Keratinocyte (primary cell): ENCODE data around the gene ZFAND6. TPM values are rescaled to one million over a fixed set of nuclear protein-coding genes. Genes with fewer than 3 reads are reported as not detected.
"Not testable (repeated sequence)": the region's sequence is repeated elsewhere in the genome, so short reads cannot be mapped to it uniquely, and the experiment has no call there.

ENCODE experiments used
- DNase-seq: peaks from one replicate; pipeline ENCODE4 v3.0.0-alpha.2; 2011; ENCODE audit warnings: low read depth, missing footprints, low spot score
- FAIRE-seq: peaks from 2 replicates; lab custom pipeline; 2011; peaks lifted over from hg19 to GRCh38; lab: Jason Lieb, UNC
- H2AFZ ChIP-seq: 2 replicates; pipeline ENCODE4 v1.6.0; 2012; ENCODE audit warnings: low read length, control low read depth, inconsistent platforms; ENCODE audit not compliant: control insufficient read depth
- H3K27ac ChIP-seq: 2 replicates; pipeline ENCODE4 v1.5.1; 2011; ENCODE audit warnings: low read length; ENCODE audit not compliant: control insufficient read depth, insufficient read depth
- H3K27me3 ChIP-seq: 3 replicates; pipeline ENCODE4 v1.6.0; 2011; ENCODE audit warnings: low read length; ENCODE audit not compliant: control insufficient read depth, insufficient read depth; ENCODE audit errors: extremely low read depth
- H3K36me3 ChIP-seq, 2 experiments: 2 replicates in 1 of 2; 3 replicates in 1 of 2; pipeline ENCODE4 v1.5.1; 2011; ENCODE audit warnings: low read length in 2 of 2, mild to moderate bottlenecking in 1 of 2; ENCODE audit not compliant: control insufficient read depth in 2 of 2, insufficient read depth in 2 of 2; ENCODE audit errors: extremely low read depth in 1 of 2
- H3K4me1 ChIP-seq: 3 replicates; pipeline ENCODE4 v1.5.1; 2011; ENCODE audit warnings: low read length; ENCODE audit not compliant: control insufficient read depth, insufficient read depth; ENCODE audit errors: extremely low read depth
- H3K4me2 ChIP-seq: 3 replicates; pipeline ENCODE4 v1.6.0; 2011; ENCODE audit warnings: low read depth, low read length; ENCODE audit not compliant: control insufficient read depth, insufficient read depth; ENCODE audit errors: extremely low read depth
- H3K4me3 ChIP-seq, 3 experiments: fragments of 200-600 bp in 1 of 3; sonication (generic) in 1 of 3; 2 replicates in 2 of 3; 3 replicates in 1 of 3; pipeline ENCODE4 v1.5.1; 2011 to 2016; ENCODE audit warnings: low read length in 3 of 3, mild to moderate bottlenecking in 3 of 3, control low read depth in 2 of 3, inconsistent platforms in 1 of 3, low read depth in 1 of 3, mixed read lengths in 1 of 3, mixed run types in 1 of 3, moderate library complexity in 1 of 3; ENCODE audit not compliant: control insufficient read depth in 2 of 3, insufficient read depth in 2 of 3; ENCODE audit errors: extremely low read depth in 1 of 3
- H3K79me2 ChIP-seq: 2 replicates; pipeline ENCODE4 v1.6.0; 2012; ENCODE audit warnings: low read length; ENCODE audit not compliant: control insufficient read depth, insufficient read depth
- H3K9ac ChIP-seq: 3 replicates; pipeline ENCODE4 v1.6.0; 2011; ENCODE audit warnings: low read length; ENCODE audit not compliant: control insufficient read depth, insufficient read depth; ENCODE audit errors: extremely low read depth
- H3K9me1 ChIP-seq: 3 replicates; pipeline ENCODE4 v1.6.0; 2011; ENCODE audit warnings: low read length; ENCODE audit not compliant: control insufficient read depth, insufficient read depth; ENCODE audit errors: extremely low read depth
- H3K9me3 ChIP-seq: 2 replicates; pipeline ENCODE4 v1.5.1; 2012; ENCODE audit warnings: low read depth, low read length; ENCODE audit not compliant: control insufficient read depth
- H4K20me1 ChIP-seq: 3 replicates; pipeline ENCODE4 v1.6.0; 2011; ENCODE audit warnings: low read length; ENCODE audit not compliant: control insufficient read depth, insufficient read depth; ENCODE audit errors: extremely low read depth
- CTCF ChIP-seq, 3 experiments: IDR thresholded peaks in 1 of 3; conservative IDR thresholded peaks in 1 of 3; optimal IDR thresholded peaks in 1 of 3; 2 replicates in 2 of 3; 3 replicates in 1 of 3; pipeline versions ENCODE3 to v1.5.1; 2011; ENCODE audit warnings: low read length in 3 of 3, mild to moderate bottlenecking in 3 of 3, moderate library complexity in 2 of 3, control low read depth in 1 of 3, inconsistent platforms in 1 of 3; ENCODE audit not compliant: insufficient read depth in 2 of 3; ENCODE audit errors: extremely low read depth in 1 of 3
- EZH2 ChIP-seq: IDR thresholded peaks from one replicate; pipeline ENCODE4 v1.6.1; 2012; ENCODE audit warnings: inconsistent platforms, mild to moderate bottlenecking, low read length, moderate library complexity
- dilution Hi-C: fragments of 300-500 bp; cut with MboI; formaldehyde crosslinking; loops from one replicate; pipeline ENCODE4 v1.7.0; 2020; ENCODE audit warnings: low sequenced_read_pairs; ENCODE audit not compliant: extremely low pct_ligation_motif_present
- polyA plus RNA-seq, 5 experiments: library from polyadenylated mRNA; depleted of rRNA in 3 of 5; stranded (reverse) in 3 of 5; stranded (forward) in 1 of 5; unstranded in 1 of 5; fragments of >200 nt; gene quantifications; 1 replicate in 1 of 5; 2 replicates in 3 of 5; 3 replicates in 1 of 5; pipeline versions ENCODE4 v1.2.1 to v1.2.3, GENCODE V29; 2011 to 2012; ENCODE audit warnings: missing spikeins in 2 of 5, low read depth in 1 of 5, low replicate concordance in 1 of 5

Gene ZFAND6
- polyA plus RNA-seq, 1 donor (not counting 4 experiments of a cell fraction or from before 2014, with no cell fraction given) = 142 TPM

GRCh38 chr15:80011596-80011995 is 47.9 kb upstream of the ZFAND6 start:
- Histone ChIP-seq H3K4me1 (peaks cover 11% of the 10 kb centered on the region), H3K9me1 (no peaks in the 10 kb centered on the region), H3K9me3 (no peaks in the 10 kb centered on the region), H3K27ac (no peak overlapping the region), H3K9ac (no peak overlapping the region), H2AFZ (no peak overlapping the region), H3K4me3 (no peak overlapping the region), H4K20me1 (no peaks in the 10 kb centered on the region), H3K4me2 (no peak overlapping the region), H3K79me2 (no peaks in the 10 kb centered on the region), H3K36me3 (no peaks in the 10 kb centered on the region), H3K27me3 (no peaks in the 10 kb centered on the region)
- FAIRE-seq (no peak), DNase-seq (no peak)
- dilution Hi-C loops = no loop called here
- no peak for TF ChIP-seq CTCF (optimal IDR thresholded peaks at IDR 0.05 in 1 of 3, IDR thresholded peaks at IDR 0.05 in 1 of 3, conservative IDR thresholded peaks at IDR 0.05 in 1 of 3; ENCODE audit: extremely low read depth in 1 of 3, insufficient read depth in 2 of 3, low read length in 3 of 3)
- no peak for TF ChIP-seq EZH2

DNA sequence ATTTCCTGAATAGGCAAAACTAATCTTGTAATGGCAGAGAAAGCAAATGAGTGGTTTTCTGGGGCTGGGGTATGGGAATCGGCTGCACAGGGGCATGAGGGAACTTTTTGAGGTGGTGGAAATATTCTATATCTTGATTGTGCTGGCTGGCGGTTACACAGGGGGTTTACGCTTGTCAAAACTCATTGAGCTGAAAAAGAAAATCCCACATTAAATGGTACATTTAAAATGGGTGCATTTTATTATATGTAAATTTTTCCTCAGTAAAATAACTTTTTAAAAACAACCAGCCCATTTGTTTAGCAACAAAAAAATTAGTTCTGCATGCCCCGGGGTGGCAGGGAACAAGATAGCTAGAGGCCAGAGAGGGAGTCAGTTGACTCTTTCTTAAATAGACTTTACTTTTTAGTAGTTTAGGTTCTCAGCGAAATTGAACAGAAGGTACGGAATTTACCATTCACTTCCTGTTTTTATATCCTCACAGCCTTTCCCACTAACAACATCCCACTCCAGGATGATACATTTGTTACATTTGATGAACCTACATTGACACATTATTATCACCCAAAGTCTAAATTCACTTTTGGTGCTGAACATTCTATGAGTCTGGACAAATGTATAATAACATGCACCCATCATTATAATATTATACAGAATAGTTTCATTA is 47.3 kb upstream of the ZFAND6 start:
- FAIRE-seq = no peak
- Histone ChIP-seq H3K79me2 (no peaks in the 10 kb centered on the region), H3K27me3 (no peaks in the 10 kb centered on the region), H2AFZ (no peak overlapping the region), H3K4me3 (no peak overlapping the region), H3K4me1 (peaks cover 11% of the 10 kb centered on the region), H3K4me2 (no peak overlapping the region), H3K9ac (no peak overlapping the region), H3K36me3 (no peaks in the 10 kb centered on the region), H3K9me3 (no peaks in the 10 kb centered on the region), H3K9me1 (no peaks in the 10 kb centered on the region), H4K20me1 (no peaks in the 10 kb centered on the region), H3K27ac (no peak overlapping the region)
- dilution Hi-C loops = no loop called here
- DNase-seq = no peak
- TF ChIP-seq CTCF (optimal IDR thresholded peaks at IDR 0.05 in 1 of 3, IDR thresholded peaks at IDR 0.05 in 1 of 3, conservative IDR thresholded peaks at IDR 0.05 in 1 of 3; ENCODE audit: extremely low read depth in 1 of 3, insufficient read depth in 2 of 3, low read length in 3 of 3) (no peak), EZH2 (no peak)

GRCh38 chr15:80014186-80014585 is 45.3 kb upstream of the ZFAND6 start:
- dilution Hi-C loops, H3K79me2 ChIP-seq, H3K9ac ChIP-seq, H3K9me1 ChIP-seq, H3K27ac ChIP-seq, H3K9me3 ChIP-seq, H3K36me3 ChIP-seq, H2AFZ ChIP-seq, H3K4me2 ChIP-seq, H4K20me1 ChIP-seq, H3K27me3 ChIP-seq, DNase-seq, H3K4me3 ChIP-seq, FAIRE-seq: not testable (repeated sequence)
- peaks cover 11% of the 10 kb centered on the region for H3K4me1 ChIP-seq
